GM12875 (cell line): ENCODE results near the gene SLAMF6.

Experiments
- H3K4me3 ChIP-seq: one replicate; pipeline ENCODE4 v1.5.1; 2011; ENCODE audit warnings: low read depth, low read length, control low read depth
- TF ChIP-seq, protein P1 (sequence below): IDR thresholded peaks from 2 replicates; pipeline ENCODE4 v1.5.1; 2011; ENCODE audit warnings: low read depth, mild to moderate bottlenecking, control low read depth, inconsistent platforms, low read length, moderate library complexity, borderline replicate concordance; ENCODE audit not compliant: insufficient read depth

The SLAMF6 gene

DNA sequence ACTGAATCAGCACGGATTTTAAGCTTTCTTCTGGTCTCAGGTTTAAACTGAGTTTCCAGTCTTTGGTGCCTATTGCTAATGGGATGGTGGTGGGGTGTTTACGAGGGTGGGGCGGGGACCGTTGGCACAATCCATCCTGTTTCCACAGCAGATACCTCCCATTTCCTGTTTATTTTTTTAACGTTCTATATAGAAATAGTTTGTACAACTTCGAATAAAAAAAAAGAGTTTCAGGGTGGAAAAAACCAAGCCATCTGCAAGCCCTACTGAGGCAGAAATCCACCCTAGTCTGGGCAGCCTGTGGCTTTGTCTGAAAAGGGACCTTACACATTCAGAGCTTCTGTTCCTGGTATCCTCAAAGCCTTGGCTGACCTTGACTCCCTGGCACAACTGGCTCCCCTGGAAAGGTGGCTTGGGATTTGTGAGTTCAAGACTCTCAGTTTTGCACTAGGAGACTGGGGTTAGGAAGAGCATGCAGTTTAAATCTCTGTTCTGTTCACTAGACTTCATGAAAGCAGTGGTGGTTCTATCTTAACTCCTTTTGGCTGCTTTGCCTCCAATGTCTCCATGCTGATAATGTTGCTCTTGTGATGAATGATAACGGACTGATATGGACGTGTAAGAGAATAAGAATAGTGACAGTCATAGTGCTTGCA is 76.0 kb downstream of the SLAMF6 start:
- H3K4me3 ChIP-seq, result no peak overlapping the region
- TF ChIP-seq, protein P1, sequence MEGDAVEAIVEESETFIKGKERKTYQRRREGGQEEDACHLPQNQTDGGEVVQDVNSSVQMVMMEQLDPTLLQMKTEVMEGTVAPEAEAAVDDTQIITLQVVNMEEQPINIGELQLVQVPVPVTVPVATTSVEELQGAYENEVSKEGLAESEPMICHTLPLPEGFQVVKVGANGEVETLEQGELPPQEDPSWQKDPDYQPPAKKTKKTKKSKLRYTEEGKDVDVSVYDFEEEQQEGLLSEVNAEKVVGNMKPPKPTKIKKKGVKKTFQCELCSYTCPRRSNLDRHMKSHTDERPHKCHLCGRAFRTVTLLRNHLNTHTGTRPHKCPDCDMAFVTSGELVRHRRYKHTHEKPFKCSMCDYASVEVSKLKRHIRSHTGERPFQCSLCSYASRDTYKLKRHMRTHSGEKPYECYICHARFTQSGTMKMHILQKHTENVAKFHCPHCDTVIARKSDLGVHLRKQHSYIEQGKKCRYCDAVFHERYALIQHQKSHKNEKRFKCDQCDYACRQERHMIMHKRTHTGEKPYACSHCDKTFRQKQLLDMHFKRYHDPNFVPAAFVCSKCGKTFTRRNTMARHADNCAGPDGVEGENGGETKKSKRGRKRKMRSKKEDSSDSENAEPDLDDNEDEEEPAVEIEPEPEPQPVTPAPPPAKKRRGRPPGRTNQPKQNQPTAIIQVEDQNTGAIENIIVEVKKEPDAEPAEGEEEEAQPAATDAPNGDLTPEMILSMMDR, result no peak

DNA sequence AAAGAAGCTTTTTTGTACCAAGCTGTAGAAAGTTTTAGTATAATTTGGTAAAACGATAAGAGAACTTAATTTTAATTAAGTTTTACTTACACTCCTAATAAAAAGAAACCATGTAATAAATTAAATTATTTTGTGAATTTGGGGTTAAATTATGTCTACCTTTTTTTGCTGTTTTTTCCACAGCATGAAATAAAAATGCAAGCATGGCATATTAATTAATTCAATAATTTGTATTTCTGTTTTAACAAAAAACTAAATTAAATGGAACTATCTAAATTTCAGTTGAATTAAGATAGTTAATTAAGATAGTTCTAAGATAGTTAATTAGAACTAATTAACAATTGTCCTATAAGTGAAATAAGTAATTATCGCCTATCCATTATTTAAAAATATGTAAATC is 83.3 kb downstream of the SLAMF6 start:
- TF ChIP-seq, protein P1, result no peak

DNA sequence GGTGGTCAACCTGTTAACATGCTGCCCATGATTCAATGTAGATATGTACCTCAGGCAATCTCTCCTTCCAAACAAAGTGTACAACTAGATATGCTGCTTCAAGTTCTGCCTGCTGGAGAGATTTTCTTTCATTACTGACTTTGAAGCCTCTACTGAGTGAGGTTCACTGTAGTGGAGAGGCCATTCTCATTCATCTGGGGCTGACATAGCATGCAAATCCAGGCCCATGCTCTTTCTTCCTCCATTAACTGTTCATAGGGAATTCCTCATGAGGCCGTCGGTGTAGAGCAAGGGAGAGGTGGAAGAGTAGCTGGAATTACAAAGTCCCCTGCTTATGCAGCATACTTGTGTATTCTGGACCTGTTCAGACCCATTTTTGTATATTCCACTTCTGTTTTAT is 84.1 kb downstream of the SLAMF6 start:
- H3K4me3 ChIP-seq, result no peak overlapping the region
- TF ChIP-seq, protein P1, result no peak

More for the DNA sequence above, 83.3 kb downstream of the SLAMF6 start:
- no peak overlapping the region for H3K4me3 ChIP-seq

DNA sequence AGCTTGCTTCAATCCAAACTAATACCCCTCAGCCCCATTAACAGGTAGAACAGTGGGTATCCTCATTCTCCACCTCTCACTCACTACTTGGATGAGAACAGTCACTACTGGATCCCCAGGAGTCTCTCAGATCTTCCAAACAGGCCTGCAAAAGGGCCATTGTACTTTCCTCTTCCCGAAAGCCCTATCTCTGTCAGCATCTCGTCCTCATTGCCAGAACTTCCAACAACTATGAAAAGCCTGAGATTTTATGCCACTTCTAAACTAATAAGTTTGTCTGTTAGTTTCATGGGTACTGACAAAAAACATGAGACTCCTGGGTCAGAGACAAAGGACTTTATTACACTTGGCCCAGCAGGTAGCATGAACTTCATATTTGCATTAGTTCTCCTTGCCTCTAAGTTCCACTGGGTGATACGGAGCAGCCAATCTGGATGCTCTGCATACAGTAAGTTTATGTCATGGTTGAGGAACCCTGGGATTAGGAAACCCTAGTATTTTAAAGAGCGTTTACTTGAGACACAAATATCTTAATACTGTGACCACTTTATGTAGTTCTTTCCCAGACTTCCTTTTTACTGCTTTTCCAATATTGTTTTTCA is 84.6 kb downstream of the SLAMF6 start:
- peak overlapping the region; percentile 31 for H3K4me3 ChIP-seq
- TF ChIP-seq, protein P1, result no peak

DNA sequence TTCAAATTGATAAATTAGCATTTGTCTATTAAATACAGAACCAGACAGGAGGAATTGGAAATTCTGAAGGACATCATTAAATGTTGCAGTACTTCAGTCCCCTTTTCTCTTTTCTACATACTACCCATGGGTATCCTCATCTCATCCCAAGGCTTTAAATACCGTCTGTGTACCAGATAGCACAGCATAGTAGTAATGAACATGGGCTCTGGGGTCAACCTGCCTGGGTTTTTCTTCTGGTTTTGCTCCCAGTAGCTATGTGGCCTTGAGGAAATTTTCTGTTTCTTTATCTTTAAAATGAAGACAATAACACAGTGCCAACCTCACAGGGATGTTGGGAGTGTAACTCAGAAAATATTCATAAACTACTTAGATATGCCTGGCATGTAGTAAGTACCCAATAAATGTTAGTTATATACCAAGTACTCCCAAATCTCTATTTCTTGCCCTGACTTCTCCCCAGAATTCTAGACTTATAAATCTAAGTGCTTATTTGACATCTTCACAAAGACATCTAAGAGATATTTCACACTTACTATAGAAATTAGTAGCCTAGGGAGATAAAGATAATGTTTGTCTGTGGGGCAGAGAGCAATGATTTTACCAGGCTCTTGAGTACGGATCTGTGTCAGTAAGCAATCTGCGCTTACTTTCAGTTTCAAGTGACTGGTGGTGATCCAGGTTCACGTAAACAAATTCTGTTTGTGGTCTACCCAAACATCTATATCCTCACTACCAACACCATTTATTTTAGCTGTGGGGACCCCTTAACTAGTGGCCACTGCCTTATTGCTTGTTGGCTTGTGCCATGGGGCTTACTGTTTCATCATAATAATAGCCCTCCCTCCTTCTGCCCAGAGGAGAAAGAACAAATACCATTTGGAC is 85.4 kb downstream of the SLAMF6 start:
- peak overlapping the region; percentile 31 for H3K4me3 ChIP-seq
- TF ChIP-seq, protein P1, result no peak

DNA sequence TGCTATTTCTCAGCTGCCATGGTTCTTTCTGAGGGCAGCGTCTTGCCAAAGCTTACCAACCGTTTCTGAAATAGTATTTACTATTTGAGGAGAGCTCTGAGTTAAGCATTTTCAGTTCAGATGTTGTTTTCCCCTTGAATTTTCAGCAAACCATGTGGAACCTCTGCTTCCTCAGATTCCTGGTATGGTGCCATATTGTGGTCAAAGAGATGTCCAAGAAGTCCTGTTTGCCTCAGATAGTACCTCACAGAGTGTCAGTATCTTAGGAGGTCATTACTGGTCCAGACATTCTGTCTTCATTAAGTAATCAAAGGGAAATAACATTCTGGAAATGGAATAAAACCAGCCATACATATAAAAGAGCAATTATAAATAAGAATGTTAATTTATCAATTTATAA is 86.1 kb downstream of the SLAMF6 start:
- TF ChIP-seq, protein P1, result no peak

More for the DNA sequence above, 86.1 kb downstream of the SLAMF6 start:
- no peak overlapping the region for H3K4me3 ChIP-seq
